MM.1S (cell line): ENCODE measurements around the gene PARD3.

Experiments
- DNase-seq: peaks from one replicate; pipeline ENCODE4 v3.0.0-alpha.2; 2015
- H2AFZ ChIP-seq: fragments of 300-600 bp; sonication (generic); 2 replicates; pipeline ENCODE4 v1.6.0; 2016; ENCODE audit warnings: antibody characterized with exemption, low read length
- H3F3A ChIP-seq: fragments of 300-600 bp; sonication (generic); 2 replicates; pipeline ENCODE4 v1.6.1; 2016; ENCODE audit warnings: mild to moderate bottlenecking, antibody characterized with exemption, low read length, moderate library complexity, mixed read lengths; ENCODE audit not compliant: insufficient read depth
- H3K27ac ChIP-seq: fragments of 300-600 bp; sonication (generic); 2 replicates; pipeline ENCODE4 v1.5.1; 2016; ENCODE audit warnings: mild to moderate bottlenecking, low read length
- H3K27me3 ChIP-seq: fragments of 300-600 bp; sonication (generic); replicated peaks from 2 replicates; pipeline ENCODE4 v1.6.0; 2016; ENCODE audit warnings: low read length; ENCODE audit not compliant: insufficient read depth
- H3K36me3 ChIP-seq: fragments of 300-600 bp; sonication (generic); replicated peaks from 2 replicates; pipeline ENCODE4 v1.6.1; 2016; ENCODE audit warnings: mild to moderate bottlenecking, low read length, mixed read lengths; ENCODE audit not compliant: insufficient read depth
- H3K4me1 ChIP-seq: fragments of 300-600 bp; sonication (generic); 2 replicates; pipeline ENCODE4 v1.6.1; 2016; ENCODE audit warnings: low read length, mixed read lengths
- H3K4me2 ChIP-seq: fragments of 300-600 bp; sonication (generic); 2 replicates; pipeline ENCODE4 v1.6.0; 2016; ENCODE audit warnings: low read depth, low read length
- H3K4me3 ChIP-seq: fragments of 300-600 bp; sonication (generic); 2 replicates; pipeline ENCODE4 v1.5.1; 2016; ENCODE audit warnings: low read length, mixed read lengths
- H3K79me2 ChIP-seq: fragments of 300-600 bp; sonication (generic); 2 replicates; pipeline ENCODE4 v1.6.1; 2016; ENCODE audit warnings: mixed run types, low read length, mixed read lengths
- H3K9ac ChIP-seq: fragments of 300-600 bp; sonication (generic); 2 replicates; pipeline ENCODE4 v1.6.1; 2016; ENCODE audit warnings: low read length, mixed read lengths
- H3K9me2 ChIP-seq: fragments of 300-600 bp; sonication (generic); replicated peaks from 2 replicates; pipeline ENCODE4 v1.6.1; 2016; ENCODE audit warnings: mild to moderate bottlenecking, low read length, mixed read lengths; ENCODE audit not compliant: insufficient read depth
- H3K9me3 ChIP-seq: fragments of 300-600 bp; sonication (generic); replicated peaks from 2 replicates; pipeline ENCODE4 v1.6.1; 2016; ENCODE audit warnings: mild to moderate bottlenecking, low read length, mixed read lengths; ENCODE audit not compliant: insufficient read depth
- H4K20me1 ChIP-seq: fragments of 300-600 bp; sonication (generic); 2 replicates; pipeline ENCODE4 v1.6.1; 2016; ENCODE audit warnings: mild to moderate bottlenecking, low read length, moderate library complexity, mixed read lengths; ENCODE audit not compliant: insufficient read depth
- EZH2 ChIP-seq: fragments of 300-600 bp; sonication (generic); optimal IDR thresholded peaks from 2 replicates; pipeline ENCODE3; 2017; ENCODE audit warnings: low read depth, mild to moderate bottlenecking, antibody characterized with exemption, low read length, mixed read lengths
- EZH2phosphoT487 ChIP-seq: fragments of 300-600 bp; sonication (generic); IDR thresholded peaks from 2 replicates; pipeline ENCODE4 v1.6.1; 2018; ENCODE audit warnings: antibody characterized with exemption, low read length
- TF ChIP-seq, protein P1 (sequence below): fragments of 300-600 bp; sonication (generic); IDR thresholded peaks from 2 replicates; pipeline ENCODE4 v1.5.1; 2016; ENCODE audit warnings: antibody characterized with exemption, low read length, mixed read lengths

The PARD3 gene

DNA sequence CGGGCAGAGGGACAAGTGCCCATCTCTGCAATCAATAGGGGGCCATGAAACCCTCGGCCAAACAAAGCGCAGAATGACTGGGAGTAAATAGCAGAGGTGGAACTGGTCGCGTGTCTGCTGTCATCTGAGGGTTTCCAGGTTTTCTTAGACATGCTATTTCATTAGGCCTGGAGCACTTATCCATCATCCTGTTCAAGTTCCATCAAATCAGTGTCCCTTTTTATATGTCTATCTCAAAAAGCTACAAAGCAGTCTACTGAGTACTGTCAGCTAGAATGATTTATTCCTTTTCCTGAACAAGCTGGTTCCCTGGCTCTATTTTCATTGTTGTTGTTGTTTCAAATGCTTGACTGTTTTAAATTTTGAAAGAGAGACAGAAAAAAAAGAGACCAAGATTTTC, 590.5 kb downstream of the PARD3 start:
- DNase-seq = no peak
- no peaks in the 10 kb centered on the region for H3F3A ChIP-seq
- H3K36me3 ChIP-seq = no peaks in the 10 kb centered on the region
- H3K27ac ChIP-seq = no peak overlapping the region
- H2AFZ ChIP-seq = no peak overlapping the region
- no peak overlapping the region for H3K4me2 ChIP-seq
- no peaks in the 10 kb centered on the region for H3K9me3 ChIP-seq
- no peak overlapping the region for H3K4me3 ChIP-seq
- no peaks in the 10 kb centered on the region for H4K20me1 ChIP-seq
- TF ChIP-seq, protein P1, sequence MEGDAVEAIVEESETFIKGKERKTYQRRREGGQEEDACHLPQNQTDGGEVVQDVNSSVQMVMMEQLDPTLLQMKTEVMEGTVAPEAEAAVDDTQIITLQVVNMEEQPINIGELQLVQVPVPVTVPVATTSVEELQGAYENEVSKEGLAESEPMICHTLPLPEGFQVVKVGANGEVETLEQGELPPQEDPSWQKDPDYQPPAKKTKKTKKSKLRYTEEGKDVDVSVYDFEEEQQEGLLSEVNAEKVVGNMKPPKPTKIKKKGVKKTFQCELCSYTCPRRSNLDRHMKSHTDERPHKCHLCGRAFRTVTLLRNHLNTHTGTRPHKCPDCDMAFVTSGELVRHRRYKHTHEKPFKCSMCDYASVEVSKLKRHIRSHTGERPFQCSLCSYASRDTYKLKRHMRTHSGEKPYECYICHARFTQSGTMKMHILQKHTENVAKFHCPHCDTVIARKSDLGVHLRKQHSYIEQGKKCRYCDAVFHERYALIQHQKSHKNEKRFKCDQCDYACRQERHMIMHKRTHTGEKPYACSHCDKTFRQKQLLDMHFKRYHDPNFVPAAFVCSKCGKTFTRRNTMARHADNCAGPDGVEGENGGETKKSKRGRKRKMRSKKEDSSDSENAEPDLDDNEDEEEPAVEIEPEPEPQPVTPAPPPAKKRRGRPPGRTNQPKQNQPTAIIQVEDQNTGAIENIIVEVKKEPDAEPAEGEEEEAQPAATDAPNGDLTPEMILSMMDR = no peak
- TF ChIP-seq EZH2 (no peak), EZH2phosphoT487 (no peak)
- no peaks in the 10 kb centered on the region for H3K27me3 ChIP-seq
- H3K4me1 ChIP-seq = no peaks in the 10 kb centered on the region
- no peaks in the 10 kb centered on the region for H3K79me2 ChIP-seq
- H3K9me2 ChIP-seq = no peaks in the 10 kb centered on the region
- H3K9ac ChIP-seq = no peak overlapping the region

DNA sequence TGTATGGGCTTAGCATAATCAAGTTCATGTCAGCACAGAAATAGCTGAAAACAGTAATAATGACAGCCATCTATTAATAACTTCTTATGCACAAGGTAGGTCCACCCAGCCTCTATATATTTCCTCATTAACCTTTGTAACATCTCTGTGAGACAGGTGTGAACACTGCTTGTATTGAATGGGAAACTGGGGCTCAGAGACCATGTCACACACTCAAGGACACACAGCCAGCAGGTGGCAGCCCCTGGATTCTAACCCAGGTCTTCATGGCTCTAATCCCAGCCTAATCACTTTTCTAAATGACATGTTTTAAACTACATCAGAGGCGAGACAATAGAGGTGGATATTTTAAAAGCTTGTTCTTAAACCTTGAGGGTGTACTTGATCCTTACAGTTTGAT, 591.4 kb downstream of the PARD3 start:
- Histone ChIP-seq H3K9me2 (no peaks in the 10 kb centered on the region), H3K79me2 (no peaks in the 10 kb centered on the region), H3K9me3 (no peaks in the 10 kb centered on the region), H3K4me3 (no peak overlapping the region), H3F3A (no peaks in the 10 kb centered on the region), H3K27ac (no peak overlapping the region), H3K9ac (no peak overlapping the region), H4K20me1 (no peaks in the 10 kb centered on the region), H3K4me2 (no peak overlapping the region), H3K36me3 (no peaks in the 10 kb centered on the region), H2AFZ (no peak overlapping the region), H3K4me1 (no peaks in the 10 kb centered on the region), H3K27me3 (no peaks in the 10 kb centered on the region)
- DNase-seq = no peak
- TF ChIP-seq, protein P1 = no peak
- TF ChIP-seq EZH2 = no peak
- TF ChIP-seq EZH2phosphoT487 = no peak

DNA sequence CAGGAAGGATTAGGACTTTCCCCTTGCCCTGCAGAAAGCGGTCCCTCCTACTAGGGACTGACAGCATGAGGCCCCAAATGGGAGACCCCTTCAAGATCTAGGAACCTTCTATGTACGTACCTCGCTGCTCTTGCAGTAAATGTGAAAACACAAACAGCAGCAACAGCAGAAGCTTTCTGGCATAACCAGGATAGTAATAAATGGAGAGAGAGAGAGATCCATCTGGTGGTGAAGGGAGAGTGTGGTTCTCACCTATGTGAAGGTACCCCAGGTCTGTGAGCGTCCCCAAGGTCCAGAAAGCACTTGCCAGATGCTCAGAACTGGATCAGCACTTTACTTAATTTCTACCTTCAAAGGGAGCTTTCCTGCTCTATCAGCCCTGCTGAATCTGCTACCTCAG, 592.7 kb downstream of the PARD3 start:
- H3K9ac ChIP-seq = no peak overlapping the region
- no peaks in the 10 kb centered on the region for H3K36me3 ChIP-seq
- no peaks in the 10 kb centered on the region for H4K20me1 ChIP-seq
- no peak overlapping the region for H3K27ac ChIP-seq
- H3K79me2 ChIP-seq = no peaks in the 10 kb centered on the region
- H3K27me3 ChIP-seq = no peaks in the 10 kb centered on the region
- no peaks in the 10 kb centered on the region for H3K9me3 ChIP-seq
- TF ChIP-seq EZH2phosphoT487 (no peak), EZH2 (no peak)
- TF ChIP-seq, protein P1 = no peak
- DNase-seq = no peak
- no peaks in the 10 kb centered on the region for H3K4me1 ChIP-seq
- no peak overlapping the region for H2AFZ ChIP-seq
- H3K4me2 ChIP-seq = no peak overlapping the region
- H3K4me3 ChIP-seq = no peak overlapping the region
- H3K9me2 ChIP-seq = no peaks in the 10 kb centered on the region
- no peaks in the 10 kb centered on the region for H3F3A ChIP-seq
